K562 (cell line): ENCODE results near the gene HSPH1. TPM values are rescaled to one million over a fixed set of nuclear protein-coding genes. Genes with fewer than 3 reads are reported as not detected.

Source experiments
- ATAC-seq: fragments of 200-7000 bp; cut with Tn5 transposase; 3 replicates; pipeline ENCODE4 v1.9.1; 2020; ENCODE audit warnings: moderate library complexity
- BruUV-seq: library from RNA; stranded (reverse); fragments of 400-500 nt; replicated peaks from 2 replicates; lab custom pipeline; 2021; lab: Mats Ljungman, UMichigan
- CTCF ChIA-PET: fragments of 300-600 bp; formaldehyde crosslinking; extraction: SDS; loops from one replicate; lab custom pipeline; 2021; ENCODE audit warnings: low intra/inter-chr PET ratio; lab: Yijun Ruan, JAX
- POLR2A ChIA-PET: fragments of 300-600, 350-650 bp; sonication (Branson Sonifier 250); formaldehyde crosslinking; extraction: SDS; loops from one replicate; lab custom pipeline; 2021; ENCODE audit warnings: antibody characterized with exemption, inconsistent platforms; lab: Yijun Ruan, JAX
- DNase-seq, 4 experiments: peaks; one replicate each; pipeline versions ENCODE4 v3.0.0 to v3.0.0-alpha.2; 2011 to 2018; ENCODE audit warnings: low spot score in 3 of 4, mixed read lengths in 3 of 4; ENCODE audit errors: extremely low read depth in 1 of 4
- FAIRE-seq: peaks from 2 replicates; lab custom pipeline; 2011; peaks lifted over from hg19 to GRCh38; lab: Jason Lieb, UNC
- H2AFZ ChIP-seq: 2 replicates; pipeline ENCODE4 v1.6.0; 2011; ENCODE audit warnings: low read depth, low read length, control low read depth, inconsistent platforms
- H3K27ac ChIP-seq: fragments of 200-600 bp; 3 replicates; pipeline ENCODE4 v1.8.0; 2011; ENCODE audit warnings: low read depth, mild to moderate bottlenecking, control low read depth, inconsistent platforms, low read length, moderate library complexity, mixed read lengths; ENCODE audit errors: extremely low read depth
- H3K27me3 ChIP-seq, 2 experiments: fragments of 300-600 bp in 1 of 2; 2 replicates in 1 of 2; 3 replicates in 1 of 2; pipeline versions ENCODE4 v1.6.0 to v1.8.0; 2011; ENCODE audit warnings: inconsistent platforms in 2 of 2, low read length in 2 of 2, mild to moderate bottlenecking in 1 of 2, mixed read lengths in 1 of 2, moderate library complexity in 1 of 2; ENCODE audit not compliant: control insufficient read depth in 2 of 2, insufficient read depth in 2 of 2
- H3K36me3 ChIP-seq: fragments of 300-600 bp; 3 replicates; pipeline ENCODE4 v1.8.0; 2011; ENCODE audit warnings: mild to moderate bottlenecking, low read length, inconsistent platforms; ENCODE audit not compliant: control insufficient read depth, insufficient read depth
- H3K4me1 ChIP-seq, 2 experiments: fragments of 200-600 bp in 1 of 2; replicated peaks in 1 of 2; 2 replicates in 1 of 2; 3 replicates in 1 of 2; pipeline versions ENCODE4 v1.5.1 to v1.8.0; 2011; ENCODE audit warnings: inconsistent platforms in 2 of 2, low read length in 2 of 2, mild to moderate bottlenecking in 1 of 2, mixed read lengths in 1 of 2, moderate library complexity in 1 of 2; ENCODE audit not compliant: control insufficient read depth in 2 of 2, insufficient read depth in 2 of 2
- H3K4me2 ChIP-seq: 2 replicates; pipeline ENCODE4 v1.6.1; 2011; ENCODE audit warnings: low read length, control low read depth, inconsistent platforms, mixed read lengths; ENCODE audit not compliant: insufficient read depth
- H3K4me3 ChIP-seq: fragments of 200-600 bp; sonication (generic), shearing (Covaris generic); 2 replicates; pipeline ENCODE4 v1.5.1; 2016; ENCODE audit warnings: control low read depth, inconsistent platforms
- H3K79me2 ChIP-seq: fragments of 200-600 bp; 3 replicates; pipeline ENCODE4 v1.8.0; 2011; ENCODE audit warnings: low read length, inconsistent platforms; ENCODE audit not compliant: control insufficient read depth, insufficient read depth
- H3K9ac ChIP-seq, 2 experiments: 2 replicates each; pipeline versions ENCODE4 v1.6.0 to v1.6.1; 2011; ENCODE audit warnings: low read depth in 2 of 2, low read length in 2 of 2, control low read depth in 1 of 2, inconsistent platforms in 1 of 2, mild to moderate bottlenecking in 1 of 2, mixed read lengths in 1 of 2; ENCODE audit not compliant: insufficient read depth in 1 of 2
- H3K9me1 ChIP-seq: one replicate; pipeline ENCODE4 v1.6.0; 2011; ENCODE audit warnings: inconsistent platforms, mild to moderate bottlenecking, low read length, moderate library complexity; ENCODE audit not compliant: control insufficient read depth, insufficient read depth
- H3K9me3 ChIP-seq: replicated peaks from 2 replicates; pipeline ENCODE4 v1.5.1; 2011; ENCODE audit warnings: low read depth, low read length, inconsistent platforms; ENCODE audit not compliant: control insufficient read depth, insufficient read depth
- H4K20me1 ChIP-seq: replicated peaks from 2 replicates; pipeline ENCODE4 v1.6.1; 2011; ENCODE audit warnings: low read length, inconsistent platforms, mixed read lengths; ENCODE audit not compliant: control insufficient read depth, insufficient read depth
- BACH1 ChIP-seq: fragments of 200-800 bp; sonication (Bioruptor generic); IDR thresholded peaks from 2 replicates; pipeline ENCODE4 v1.6.1; 2016; ENCODE audit warnings: missing genetic modification characterization, missing compliant biosample characterization
- ESRRA ChIP-seq: fragments of 450-650 bp; IDR thresholded peaks from 2 replicates; pipeline ENCODE4 v1.6.1; 2014; ENCODE audit warnings: low read depth, mild to moderate bottlenecking, moderate library complexity, borderline replicate concordance
- HDAC6 ChIP-seq: IDR thresholded peaks from 2 replicates; pipeline ENCODE4 v1.6.1; 2012; ENCODE audit warnings: low read depth, mild to moderate bottlenecking, control low read depth, inconsistent platforms, low read length, moderate library complexity
- MECOM ChIP-seq: fragments of 250-450 bp; sonication (Bioruptor Pico); IDR thresholded peaks from 2 replicates; pipeline ENCODE4 v1.8.0; 2022; ENCODE audit warnings: inconsistent platforms
- MYBL2 ChIP-seq, 2 experiments: fragments of 450-650 bp in 1 of 2; sonication (generic) in 1 of 2; formaldehyde crosslinking in 1 of 2; IDR thresholded peaks; 2 replicates each; pipeline versions ENCODE4 v1.6.1 to v1.8.1; 2017 to 2022; ENCODE audit warnings: borderline replicate concordance in 1 of 2, inconsistent platforms in 1 of 2, low read depth in 1 of 2, mild to moderate bottlenecking in 1 of 2, missing genetic modification reagents in 1 of 2, moderate library complexity in 1 of 2
- PTRF ChIP-seq: fragments of 450-650 bp; IDR thresholded peaks from 2 replicates; pipeline ENCODE4 v1.6.1; 2016; ENCODE audit warnings: mild to moderate bottlenecking, missing genetic modification characterization, missing compliant biosample characterization
- SP1 ChIP-seq: sonication (generic); formaldehyde crosslinking; IDR thresholded peaks from 2 replicates; pipeline ENCODE4 v1.8.1; 2022; ENCODE audit warnings: mild to moderate bottlenecking, missing genetic modification reagents
- ZC3H11A ChIP-seq: IDR thresholded peaks from 2 replicates; pipeline ENCODE4 v1.6.1; 2012; ENCODE audit warnings: low read depth, low read length, improper control_type of control experiment
- ZC3H8 ChIP-seq: fragments of 450-650 bp; IDR thresholded peaks from 2 replicates; pipeline ENCODE4 v1.6.1; 2017
- ZNF3 ChIP-seq: fragments of 250-450 bp; sonication (Bioruptor Pico); IDR thresholded peaks from 2 replicates; pipeline ENCODE4 v1.5.0; 2021; ENCODE audit warnings: mild to moderate bottlenecking, moderate library complexity
- ZNF436 ChIP-seq: fragments of 250-450, 450-650 bp; sonication (Bioruptor Pico); formaldehyde crosslinking; IDR thresholded peaks from 2 replicates; pipeline ENCODE4 v1.7.0; 2020; ENCODE audit warnings: mild to moderate bottlenecking
- WGBS: fragments of 100-300 bp; shearing (Covaris generic); methylation state at CpG from one replicate; pipeline ENCODE4 v1.1.6; 2016; ENCODE audit warnings: low coverage, mixed read lengths; ENCODE audit not compliant: insufficient coverage; ENCODE audit errors: missing lambda C conversion rate; 5-methylcytosine and 5-hydroxymethylcytosine counted together
- in situ Hi-C: fragments of 300-500 bp; cut with MboI; formaldehyde crosslinking; loops from 4 replicates; pipeline ENCODE4 v1.15.0; 2018; ENCODE audit warnings: inconsistent platforms, mixed read lengths
- intact Hi-C: fragments of 100-400 bp; cut with micrococcal nuclease; formaldehyde crosslinking; loops from 2 replicates; pipeline ENCODE4 v1.14.2; 2022
- polyA plus RNA-seq, 8 experiments: library from polyadenylated mRNA; depleted of rRNA in 4 of 8; stranded (reverse) in 5 of 8; unstranded in 3 of 8; fragments of >200 nt; fragmentation: Nextera tagmentation in 2 of 8; fragmentation: Illumina TruSeq in 1 of 8; extraction: Ambion mirVana in 2 of 8; extraction: Trizol in 1 of 8; gene quantifications; 2 replicates each; pipeline versions ENCODE4 v1.2.1 to v1.2.3, GENCODE V29; 2011 to 2014; ENCODE audit warnings: inconsistent platforms in 1 of 8, missing spikeins in 1 of 8
- total RNA-seq, 7 experiments: library from RNA; depleted of rRNA in 6 of 7; stranded (reverse); fragments of >200 nt in 6 of 7; fragmentation: Illumina TruSeq in 2 of 7; extraction: Trizol in 2 of 7; gene quantifications; 2 replicates each; pipeline versions ENCODE4 v1.2.1 to v1.2.3, GENCODE V29; 2011 to 2021; ENCODE audit warnings: low replicate concordance in 1 of 7
- TF ChIP-seq, protein P1 (sequence below): sonication (generic); formaldehyde crosslinking; IDR thresholded peaks from 2 replicates; pipeline ENCODE4 v1.8.0; 2022; ENCODE audit warnings: mild to moderate bottlenecking, missing genetic modification reagents
- TF ChIP-seq, protein P2 (sequence below): fragments of 250-450 bp; sonication (Bioruptor Pico); IDR thresholded peaks from 2 replicates; pipeline ENCODE4 v1.4.0; 2020
- TF ChIP-seq, protein P3 (sequence below): sonication (generic); formaldehyde crosslinking; IDR thresholded peaks from 2 replicates; pipeline ENCODE4 v1.4.0; 2020; ENCODE audit warnings: mild to moderate bottlenecking, missing genetic modification reagents
- TF ChIP-seq, protein P4 (sequence below): fragments of 250-450 bp; sonication (Bioruptor Pico); IDR thresholded peaks from 2 replicates; pipeline ENCODE4 v1.5.0; 2021
- TF ChIP-seq, protein P5 (sequence below): fragments of 450-650 bp; IDR thresholded peaks from one replicate; pipeline ENCODE4 v1.6.1; 2018; ENCODE audit warnings: mild to moderate bottlenecking, moderate library complexity; ENCODE audit not compliant: partially characterized antibody

HSPH1 gene
- total and polyA plus RNA-seq, 9 of the 15 experiments (the other 6 are each of a cell fraction or from before 2014, with no cell fraction given): 34.6 to 104 (median 64.7) TPM

DNA sequence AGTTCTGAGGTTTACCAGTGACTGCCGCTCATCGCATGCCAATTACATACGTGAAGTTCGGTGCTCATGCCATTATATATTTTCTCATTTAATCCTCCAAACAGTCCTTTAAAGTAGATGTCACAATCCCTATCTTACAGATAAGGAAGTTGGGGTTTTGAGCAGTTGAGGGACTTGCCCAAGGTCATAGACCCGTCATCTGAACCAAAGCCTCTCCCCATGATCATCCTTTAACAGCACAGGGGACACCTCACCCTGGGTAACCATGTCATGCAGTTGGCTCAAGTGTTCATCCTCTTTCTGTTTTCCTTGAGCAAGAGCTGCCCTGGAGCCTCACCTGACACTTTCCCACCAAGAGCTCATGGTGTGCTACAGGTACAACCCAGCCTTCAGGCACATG lies 69.1 kb downstream of the HSPH1 start:
- FAIRE-seq: no peak
- 16% methylated on average over 5 of the region's 5 CpGs for WGBS
- Histone ChIP-seq H2AFZ (no peak overlapping the region), H3K9me3 (no peaks in the 10 kb centered on the region), H3K27ac (no peak overlapping the region), H3K27me3 (peaks cover 13 to 27% of the 10 kb centered on the region in 2 experiments; a peak in 3 of 5 replicates), H3K4me2 (no peak overlapping the region), H3K4me3 (no peak overlapping the region), H3K9ac (no peak overlapping the region), H3K79me2 (no peaks in the 10 kb centered on the region), H3K4me1 (no peaks in the 10 kb centered on the region), H3K36me3 (no peaks in the 10 kb centered on the region), H4K20me1 (no peaks in the 10 kb centered on the region), H3K9me1 (no peaks in the 10 kb centered on the region)
- TF ChIP-seq ESRRA: no peak
- TF ChIP-seq BACH1: no peak
- no peak for TF ChIP-seq MECOM
- TF ChIP-seq, protein P1, sequence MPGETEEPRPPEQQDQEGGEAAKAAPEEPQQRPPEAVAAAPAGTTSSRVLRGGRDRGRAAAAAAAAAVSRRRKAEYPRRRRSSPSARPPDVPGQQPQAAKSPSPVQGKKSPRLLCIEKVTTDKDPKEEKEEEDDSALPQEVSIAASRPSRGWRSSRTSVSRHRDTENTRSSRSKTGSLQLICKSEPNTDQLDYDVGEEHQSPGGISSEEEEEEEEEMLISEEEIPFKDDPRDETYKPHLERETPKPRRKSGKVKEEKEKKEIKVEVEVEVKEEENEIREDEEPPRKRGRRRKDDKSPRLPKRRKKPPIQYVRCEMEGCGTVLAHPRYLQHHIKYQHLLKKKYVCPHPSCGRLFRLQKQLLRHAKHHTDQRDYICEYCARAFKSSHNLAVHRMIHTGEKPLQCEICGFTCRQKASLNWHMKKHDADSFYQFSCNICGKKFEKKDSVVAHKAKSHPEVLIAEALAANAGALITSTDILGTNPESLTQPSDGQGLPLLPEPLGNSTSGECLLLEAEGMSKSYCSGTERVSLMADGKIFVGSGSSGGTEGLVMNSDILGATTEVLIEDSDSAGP (CRISPR knock-in tag): no peak
- no peak for TF ChIP-seq ZNF436
- TF ChIP-seq, protein P2, sequence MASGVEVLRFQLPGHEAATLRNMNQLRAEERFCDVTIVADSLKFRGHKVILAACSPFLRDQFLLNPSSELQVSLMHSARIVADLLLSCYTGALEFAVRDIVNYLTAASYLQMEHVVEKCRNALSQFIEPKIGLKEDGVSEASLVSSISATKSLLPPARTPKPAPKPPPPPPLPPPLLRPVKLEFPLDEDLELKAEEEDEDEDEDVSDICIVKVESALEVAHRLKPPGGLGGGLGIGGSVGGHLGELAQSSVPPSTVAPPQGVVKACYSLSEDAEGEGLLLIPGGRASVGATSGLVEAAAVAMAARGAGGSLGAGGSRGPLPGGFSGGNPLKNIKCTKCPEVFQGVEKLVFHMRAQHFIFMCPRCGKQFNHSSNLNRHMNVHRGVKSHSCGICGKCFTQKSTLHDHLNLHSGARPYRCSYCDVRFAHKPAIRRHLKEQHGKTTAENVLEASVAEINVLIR: no peak
- TF ChIP-seq ZC3H11A: no peak
- TF ChIP-seq, protein P3, sequence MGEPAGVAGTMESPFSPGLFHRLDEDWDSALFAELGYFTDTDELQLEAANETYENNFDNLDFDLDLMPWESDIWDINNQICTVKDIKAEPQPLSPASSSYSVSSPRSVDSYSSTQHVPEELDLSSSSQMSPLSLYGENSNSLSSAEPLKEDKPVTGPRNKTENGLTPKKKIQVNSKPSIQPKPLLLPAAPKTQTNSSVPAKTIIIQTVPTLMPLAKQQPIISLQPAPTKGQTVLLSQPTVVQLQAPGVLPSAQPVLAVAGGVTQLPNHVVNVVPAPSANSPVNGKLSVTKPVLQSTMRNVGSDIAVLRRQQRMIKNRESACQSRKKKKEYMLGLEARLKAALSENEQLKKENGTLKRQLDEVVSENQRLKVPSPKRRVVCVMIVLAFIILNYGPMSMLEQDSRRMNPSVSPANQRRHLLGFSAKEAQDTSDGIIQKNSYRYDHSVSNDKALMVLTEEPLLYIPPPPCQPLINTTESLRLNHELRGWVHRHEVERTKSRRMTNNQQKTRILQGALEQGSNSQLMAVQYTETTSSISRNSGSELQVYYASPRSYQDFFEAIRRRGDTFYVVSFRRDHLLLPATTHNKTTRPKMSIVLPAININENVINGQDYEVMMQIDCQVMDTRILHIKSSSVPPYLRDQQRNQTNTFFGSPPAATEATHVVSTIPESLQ (CRISPR knock-in tag): no peak
- no peak for TF ChIP-seq MYBL2 (IDR thresholded peaks at IDR 0.05; ENCODE audit: low read depth)
- no peak for TF ChIP-seq MYBL2 (CRISPR knock-in tag; IDR thresholded peaks at IDR 0.05; ENCODE audit: borderline replicate concordance)
- TF ChIP-seq ZNF3: no peak
- TF ChIP-seq, protein P4, sequence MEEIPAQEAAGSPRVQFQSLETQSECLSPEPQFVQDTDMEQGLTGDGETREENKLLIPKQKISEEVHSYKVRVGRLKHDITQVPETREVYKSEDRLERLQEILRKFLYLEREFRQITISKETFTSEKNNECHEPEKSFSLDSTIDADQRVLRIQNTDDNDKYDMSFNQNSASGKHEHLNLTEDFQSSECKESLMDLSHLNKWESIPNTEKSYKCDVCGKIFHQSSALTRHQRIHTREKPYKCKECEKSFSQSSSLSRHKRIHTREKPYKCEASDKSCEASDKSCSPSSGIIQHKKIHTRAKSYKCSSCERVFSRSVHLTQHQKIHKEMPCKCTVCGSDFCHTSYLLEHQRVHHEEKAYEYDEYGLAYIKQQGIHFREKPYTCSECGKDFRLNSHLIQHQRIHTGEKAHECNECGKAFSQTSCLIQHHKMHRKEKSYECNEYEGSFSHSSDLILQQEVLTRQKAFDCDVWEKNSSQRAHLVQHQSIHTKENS (CRISPR knock-in tag): no peak
- TF ChIP-seq HDAC6: no peak
- TF ChIP-seq, protein P5, sequence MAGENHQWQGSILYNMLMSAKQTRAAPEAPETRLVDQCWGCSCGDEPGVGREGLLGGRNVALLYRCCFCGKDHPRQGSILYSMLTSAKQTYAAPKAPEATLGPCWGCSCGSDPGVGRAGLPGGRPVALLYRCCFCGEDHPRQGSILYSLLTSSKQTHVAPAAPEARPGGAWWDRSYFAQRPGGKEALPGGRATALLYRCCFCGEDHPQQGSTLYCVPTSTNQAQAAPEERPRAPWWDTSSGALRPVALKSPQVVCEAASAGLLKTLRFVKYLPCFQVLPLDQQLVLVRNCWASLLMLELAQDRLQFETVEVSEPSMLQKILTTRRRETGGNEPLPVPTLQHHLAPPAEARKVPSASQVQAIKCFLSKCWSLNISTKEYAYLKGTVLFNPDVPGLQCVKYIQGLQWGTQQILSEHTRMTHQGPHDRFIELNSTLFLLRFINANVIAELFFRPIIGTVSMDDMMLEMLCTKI: no peak
- no peak for TF ChIP-seq SP1 (CRISPR knock-in tag)
- TF ChIP-seq PTRF (tag): no peak
- TF ChIP-seq ZC3H8: no peak
- DNase-seq: no peak
- in situ Hi-C loops (no loop called here), intact Hi-C loops (no loop called here)
- ChIA-PET CTCF (no interaction called here), POLR2A (interaction anchor here (0.6 kb wide), 1 partner anchor 1370 kb away, joined by 5 read pairs; no protein-coding TSS in a partner anchor)
- BruUV-seq: no TSS peak
- ATAC-seq: no peak
